GM18526 (cell line): ENCODE data around the gene ADAMTS12.

ENCODE experiments used
- POLR2A ChIP-seq: IDR thresholded peaks from 3 replicates; pipeline ENCODE4 v1.6.1; 2011; ENCODE audit not compliant: insufficient read length; ENCODE audit errors: extremely low read depth

The ADAMTS12 gene

GRCh38 chr5:33831041-33831440, 60.7 kb downstream of the ADAMTS12 start:
- no peak for TF ChIP-seq POLR2A

- no peak for TF ChIP-seq POLR2A
Observed at GRCh38 chr5:33829430-33829829, 62.4 kb downstream of the ADAMTS12 start.

GRCh38 chr5:33828626-33829308, 63.0 kb downstream of the ADAMTS12 start:
- no peak for TF ChIP-seq POLR2A

GRCh38 chr5:33827885-33828284, 63.9 kb downstream of the ADAMTS12 start:
- TF ChIP-seq POLR2A, result no peak

GRCh38 chr5:33827018-33827707, 64.6 kb downstream of the ADAMTS12 start:
- TF ChIP-seq POLR2A, result no peak

GRCh38 chr5:33824516-33825195, 67.1 kb downstream of the ADAMTS12 start:
- no peak for TF ChIP-seq POLR2A

- TF ChIP-seq POLR2A, result no peak
Observed at GRCh38 chr5:33817301-33817700, 74.5 kb downstream of the ADAMTS12 start.

GRCh38 chr5:33816791-33817190, 75.0 kb downstream of the ADAMTS12 start:
- no peak for TF ChIP-seq POLR2A

GRCh38 chr5:33812746-33813145, 79.0 kb downstream of the ADAMTS12 start:
- TF ChIP-seq POLR2A, result no peak

GRCh38 chr5:33810491-33811120, 81.2 kb downstream of the ADAMTS12 start:
- TF ChIP-seq POLR2A, result no peak

GRCh38 chr5:33809936-33810335, 81.9 kb downstream of the ADAMTS12 start:
- no peak for TF ChIP-seq POLR2A

GRCh38 chr5:33808699-33809098, 83.1 kb downstream of the ADAMTS12 start:
- no peak for TF ChIP-seq POLR2A

GRCh38 chr5:33807771-33808170, 84.0 kb downstream of the ADAMTS12 start:
- no peak for TF ChIP-seq POLR2A

- no peak for TF ChIP-seq POLR2A
Observed at GRCh38 chr5:33806738-33807442, 84.9 kb downstream of the ADAMTS12 start.

- TF ChIP-seq POLR2A, result no peak
Observed at GRCh38 chr5:33801292-33801691, 90.5 kb downstream of the ADAMTS12 start.
